ENCODE measurements around the gene MAMLD1.
"Not testable (repeated sequence)": the region's sequence is repeated elsewhere in the genome, so short reads cannot be mapped to it uniquely, and the experiment has no call there.

Gene MAMLD1, protein sequence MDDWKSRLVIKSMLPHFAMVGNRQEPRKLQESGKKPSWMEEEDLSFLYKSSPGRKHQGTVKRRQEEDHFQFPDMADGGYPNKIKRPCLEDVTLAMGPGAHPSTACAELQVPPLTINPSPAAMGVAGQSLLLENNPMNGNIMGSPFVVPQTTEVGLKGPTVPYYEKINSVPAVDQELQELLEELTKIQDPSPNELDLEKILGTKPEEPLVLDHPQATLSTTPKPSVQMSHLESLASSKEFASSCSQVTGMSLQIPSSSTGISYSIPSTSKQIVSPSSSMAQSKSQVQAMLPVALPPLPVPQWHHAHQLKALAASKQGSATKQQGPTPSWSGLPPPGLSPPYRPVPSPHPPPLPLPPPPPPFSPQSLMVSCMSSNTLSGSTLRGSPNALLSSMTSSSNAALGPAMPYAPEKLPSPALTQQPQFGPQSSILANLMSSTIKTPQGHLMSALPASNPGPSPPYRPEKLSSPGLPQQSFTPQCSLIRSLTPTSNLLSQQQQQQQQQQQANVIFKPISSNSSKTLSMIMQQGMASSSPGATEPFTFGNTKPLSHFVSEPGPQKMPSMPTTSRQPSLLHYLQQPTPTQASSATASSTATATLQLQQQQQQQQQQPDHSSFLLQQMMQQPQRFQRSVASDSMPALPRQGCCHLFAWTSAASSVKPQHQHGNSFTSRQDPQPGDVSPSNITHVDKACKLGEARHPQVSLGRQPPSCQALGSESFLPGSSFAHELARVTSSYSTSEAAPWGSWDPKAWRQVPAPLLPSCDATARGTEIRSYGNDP

GRCh38 chrX:150362599-150363481 lies at the start of gene MAMLD1:
Gene MAMLD1, plus strand, starts transcription at chrX:150363317. Its CDS starts 82,200 bp downstream, at chrX:150445517.
- DNase-seq = no peak

DNA sequence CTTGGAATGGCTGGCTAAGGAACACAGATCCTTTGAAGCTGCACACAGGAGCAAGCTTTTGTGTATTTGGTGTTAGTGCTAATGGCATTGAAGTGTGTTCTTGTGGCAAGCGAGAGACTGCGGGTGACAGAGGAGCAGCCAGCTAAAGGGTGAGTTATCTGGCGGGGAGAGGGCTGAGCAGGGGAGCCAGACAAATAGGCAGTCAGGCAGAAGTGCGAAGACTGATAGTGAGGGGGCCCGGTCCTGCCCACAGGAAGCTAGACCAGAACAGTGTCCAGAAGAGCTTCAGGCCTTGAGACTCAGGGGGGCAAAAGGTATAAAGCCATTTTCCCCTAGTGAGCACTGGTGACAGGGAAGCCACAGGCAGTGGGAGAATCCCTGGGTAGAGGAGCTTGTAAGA lies 49.6 kb upstream of the MAMLD1 start:
- no peak for DNase-seq

DNA sequence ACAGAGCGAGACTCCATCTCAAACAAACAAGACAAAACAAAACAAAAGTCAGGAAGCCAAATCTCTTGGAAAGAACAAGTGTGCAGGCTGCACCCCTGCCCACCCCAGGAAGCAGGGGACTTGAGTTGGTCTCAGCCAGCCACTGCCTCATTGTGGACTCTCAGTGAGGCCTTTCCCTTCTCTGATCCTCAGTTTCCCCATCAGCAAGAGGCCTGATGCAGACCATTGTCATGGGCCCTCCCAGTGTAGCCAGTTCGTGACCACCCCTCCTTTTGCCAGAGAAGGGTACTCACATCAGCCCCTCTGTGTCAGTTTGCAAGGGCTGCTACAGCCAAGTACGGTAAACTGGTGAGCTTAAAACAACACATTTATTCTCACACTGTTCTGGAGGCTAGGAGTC lies 48.9 kb upstream of the MAMLD1 start:
- DNase-seq = no peak

DNA sequence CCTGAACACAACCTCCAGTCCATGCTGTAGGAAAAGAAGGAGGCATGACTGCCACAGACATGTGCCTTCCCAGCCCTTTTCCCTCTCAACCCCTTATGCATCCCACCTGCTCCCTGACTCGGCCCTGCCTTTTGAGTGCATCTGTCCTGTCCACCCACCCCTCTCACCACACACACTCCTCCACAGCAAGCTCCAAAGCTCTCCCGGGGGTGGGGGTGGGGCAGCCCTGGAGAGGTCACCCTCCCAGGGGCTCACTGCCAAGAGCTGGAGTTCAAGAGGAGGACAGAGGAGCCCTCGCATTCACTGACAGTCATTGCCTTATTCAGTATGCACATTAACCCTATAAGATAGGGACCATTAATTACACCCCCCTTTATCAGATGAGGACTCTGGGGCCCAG lies 46.6 kb upstream of the MAMLD1 start:
- no peak for DNase-seq

- no peak for DNase-seq
These were observed 40.1 kb upstream of the MAMLD1 start for GRCh38 chrX:150323020-150323419.

DNA sequence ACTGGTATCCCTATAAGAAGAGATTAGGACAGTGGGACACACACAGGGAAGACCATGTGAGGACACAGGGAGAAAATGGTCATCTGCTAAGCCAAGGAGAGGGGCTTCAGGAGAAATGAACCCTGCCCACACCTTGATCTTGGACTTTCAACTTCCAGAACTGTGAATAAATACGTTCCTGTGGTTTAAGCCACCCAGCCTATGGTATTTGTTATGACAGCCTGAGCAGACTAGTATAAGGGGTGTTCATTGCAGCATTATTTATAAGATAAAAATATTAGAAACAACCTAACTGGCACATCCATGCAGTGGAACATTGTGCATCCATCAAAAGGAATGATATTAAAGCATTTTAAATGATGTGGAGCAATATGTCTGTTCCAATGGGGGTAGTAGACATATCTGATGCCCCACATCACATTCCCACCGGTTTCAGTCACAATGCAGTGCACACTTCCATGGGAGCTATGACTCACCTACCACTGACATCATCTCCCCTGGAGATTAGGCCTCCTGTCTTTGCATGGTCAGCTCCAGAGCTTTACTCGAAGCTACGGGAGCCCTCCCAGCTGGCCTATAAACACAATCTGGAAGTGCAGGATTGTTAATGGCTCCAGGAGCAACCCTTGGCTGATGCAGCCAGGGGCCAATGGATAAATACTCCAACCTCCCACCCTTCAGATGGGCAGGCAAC lies 38.9 kb upstream of the MAMLD1 start:
- no peak for DNase-seq

DNA sequence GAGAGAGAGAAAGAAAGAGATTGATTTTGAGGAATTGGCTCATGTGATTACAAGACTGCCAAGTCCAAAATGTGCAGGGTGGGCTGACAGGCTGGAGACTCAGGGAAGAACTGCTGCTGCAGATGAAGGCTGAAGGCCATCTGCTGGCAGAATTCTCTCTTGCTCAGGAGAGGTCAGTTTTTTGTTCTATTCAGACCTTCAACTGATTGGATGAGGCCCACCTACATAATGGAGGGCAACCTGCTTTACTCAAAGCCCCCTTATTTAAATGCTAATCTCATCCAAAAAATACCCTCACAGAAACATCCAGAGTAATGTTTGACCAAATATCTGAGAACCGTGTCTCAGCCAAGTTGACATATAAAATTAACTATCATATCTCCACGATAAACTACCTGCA lies 38.2 kb upstream of the MAMLD1 start:
- no peak for DNase-seq

GRCh38 chrX:150326541-150327247 lies 36.4 kb upstream of the MAMLD1 start:
- no peak for DNase-seq

DNA sequence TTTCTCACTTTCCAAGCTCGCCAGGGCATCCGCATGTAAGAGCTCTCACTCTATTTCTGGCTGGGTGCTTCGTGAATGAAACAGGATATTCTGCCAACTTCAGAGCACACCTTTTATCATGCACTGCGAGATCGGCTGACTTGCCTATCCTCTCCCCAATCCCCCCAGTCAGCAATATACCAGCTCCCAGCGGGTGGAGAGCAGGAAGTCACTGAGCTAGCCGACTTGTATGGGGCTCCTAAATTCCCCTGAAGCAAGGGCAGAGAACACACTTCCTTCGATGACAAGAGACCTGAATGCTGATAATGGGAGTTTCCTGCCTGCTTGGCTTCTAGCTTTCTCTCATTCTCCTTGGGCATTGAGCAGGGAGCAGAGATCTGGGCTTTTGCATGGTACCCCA lies 33.8 kb upstream of the MAMLD1 start:
- DNase-seq = no peak

- DNase-seq = no peak
These were observed 33.2 kb upstream of the MAMLD1 start for GRCh38 chrX:150329868-150330267.

GRCh38 chrX:150332023-150332422 lies 31.1 kb upstream of the MAMLD1 start:
- DNase-seq = no peak

GRCh38 chrX:150334100-150334499 lies 29.0 kb upstream of the MAMLD1 start:
- DNase-seq = no peak

DNA sequence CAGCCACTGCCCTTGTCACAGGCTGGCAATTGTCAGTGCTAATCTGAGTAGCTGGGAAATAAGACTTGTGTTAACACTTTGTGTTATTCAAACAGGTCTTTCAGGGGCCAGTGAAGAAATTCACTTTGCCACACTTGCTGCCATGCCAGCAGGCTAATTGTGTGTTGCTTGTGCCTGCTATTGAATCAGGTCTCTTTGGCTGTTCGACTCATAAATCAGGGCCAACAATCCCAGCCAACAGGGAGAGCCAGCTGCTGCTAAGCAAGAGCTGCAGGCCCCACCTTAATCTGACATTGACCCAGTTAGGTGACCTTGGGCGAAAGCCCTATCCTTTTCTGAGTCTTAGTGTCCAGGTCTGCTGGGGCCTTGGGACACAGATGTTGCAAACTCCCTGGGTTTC lies 28.1 kb upstream of the MAMLD1 start:
- DNase-seq = no peak

DNA sequence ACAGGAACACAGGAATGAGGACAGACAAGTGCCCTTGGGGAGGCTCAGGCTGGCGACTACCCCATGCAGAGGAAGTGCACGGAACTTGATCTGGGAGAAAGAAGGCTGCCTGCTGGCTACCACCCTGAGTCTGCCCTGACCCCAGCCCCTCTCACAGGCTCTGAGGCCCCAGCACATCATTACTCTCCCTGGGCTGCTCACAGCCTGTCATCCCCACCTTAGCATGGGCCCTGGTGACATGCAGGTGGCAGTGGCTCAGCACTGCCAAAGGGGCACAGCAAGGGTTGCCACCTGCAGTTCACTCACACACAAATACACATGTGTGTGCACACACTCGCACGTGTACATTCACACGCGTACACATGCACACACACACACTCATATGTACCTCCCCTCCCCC lies 26.1 kb upstream of the MAMLD1 start:
- DNase-seq = no peak

DNA sequence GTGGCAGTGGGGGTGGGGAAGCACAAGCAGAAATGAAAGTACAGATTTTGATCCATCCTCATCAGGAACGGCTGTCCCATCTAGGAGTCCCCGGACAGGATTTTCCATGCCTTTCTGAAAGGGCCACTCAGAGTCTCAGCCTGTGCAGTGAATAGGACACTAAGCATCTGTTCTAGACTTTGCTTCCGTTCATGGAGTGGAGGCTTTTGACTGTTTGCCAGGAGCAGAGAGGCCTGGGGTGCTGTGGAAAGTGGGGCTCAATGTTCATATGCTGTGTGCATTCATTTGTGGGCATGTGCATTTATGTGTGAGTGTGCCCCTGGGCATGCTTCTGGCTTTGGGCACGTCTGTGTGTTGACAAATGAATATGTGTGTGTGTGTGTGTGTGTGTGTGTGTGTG lies 25.6 kb upstream of the MAMLD1 start:
- DNase-seq = no peak

- DNase-seq = no peak
These were observed 24.5 kb upstream of the MAMLD1 start for GRCh38 chrX:150338615-150339014.

GRCh38 chrX:150339736-150340135 lies 23.4 kb upstream of the MAMLD1 start:
- DNase-seq = no peak

GRCh38 chrX:150340326-150340725 lies 22.8 kb upstream of the MAMLD1 start:
- not testable (repeated sequence) for DNase-seq

DNA sequence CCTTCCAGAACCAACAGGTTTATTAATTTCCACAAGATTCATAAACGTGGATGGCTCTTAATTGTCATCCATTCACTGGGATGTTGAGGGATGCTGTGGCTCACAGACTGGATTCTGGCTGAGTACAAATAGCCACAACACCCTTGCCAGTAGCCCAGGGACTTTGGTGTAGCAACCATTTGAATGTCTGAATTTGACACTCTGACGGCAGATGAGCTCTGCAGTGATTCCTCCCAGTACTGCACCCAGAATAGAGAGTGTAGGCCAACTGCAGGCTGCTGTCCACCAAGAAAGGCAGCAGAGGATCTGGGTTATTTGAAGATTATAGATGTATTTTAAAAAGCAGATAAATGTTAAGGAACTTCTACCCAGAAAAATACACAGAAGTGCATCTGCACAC lies 15.6 kb upstream of the MAMLD1 start:
- DNase-seq = no peak

DNA sequence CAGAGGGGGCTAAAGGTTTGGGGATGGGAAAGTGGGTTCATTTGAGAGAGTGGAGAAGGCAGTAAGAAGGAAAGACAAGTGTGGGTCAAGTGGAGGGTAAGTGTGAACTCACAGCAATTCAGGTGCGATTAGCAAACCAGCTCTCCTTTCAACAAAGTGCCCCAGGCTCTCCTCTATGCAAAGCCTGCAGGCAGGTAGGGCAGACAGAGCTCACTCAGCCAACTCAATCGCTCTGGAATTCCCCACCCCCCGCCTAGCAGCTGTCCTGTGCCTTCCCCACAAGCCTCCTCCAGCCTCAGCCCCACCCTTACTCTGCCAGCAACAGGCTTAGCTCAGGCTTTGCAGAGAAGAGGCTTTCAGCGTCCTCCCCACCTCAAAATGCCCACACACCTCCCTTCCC lies 14.8 kb upstream of the MAMLD1 start:
- DNase-seq = no peak

DNA sequence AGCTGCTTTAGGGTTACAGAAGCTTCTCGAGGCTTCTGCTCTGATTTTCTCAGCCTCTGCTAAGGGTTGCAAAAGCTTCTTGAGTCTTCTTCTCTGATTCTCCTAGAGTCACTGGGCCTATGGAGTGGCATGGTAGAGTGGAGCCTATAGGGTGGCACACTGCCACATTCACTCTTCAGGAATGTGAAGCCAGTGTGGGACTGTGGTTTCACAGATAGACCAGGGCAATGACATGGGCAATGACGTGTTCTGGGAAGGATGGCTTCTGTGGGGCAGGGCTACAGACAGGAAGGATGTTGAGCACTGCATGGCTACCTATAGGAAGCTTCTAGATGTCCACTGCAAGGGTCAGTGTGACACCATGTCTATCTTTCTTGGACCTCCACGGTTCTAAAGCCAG lies 11.0 kb upstream of the MAMLD1 start:
- DNase-seq = no peak

DNA sequence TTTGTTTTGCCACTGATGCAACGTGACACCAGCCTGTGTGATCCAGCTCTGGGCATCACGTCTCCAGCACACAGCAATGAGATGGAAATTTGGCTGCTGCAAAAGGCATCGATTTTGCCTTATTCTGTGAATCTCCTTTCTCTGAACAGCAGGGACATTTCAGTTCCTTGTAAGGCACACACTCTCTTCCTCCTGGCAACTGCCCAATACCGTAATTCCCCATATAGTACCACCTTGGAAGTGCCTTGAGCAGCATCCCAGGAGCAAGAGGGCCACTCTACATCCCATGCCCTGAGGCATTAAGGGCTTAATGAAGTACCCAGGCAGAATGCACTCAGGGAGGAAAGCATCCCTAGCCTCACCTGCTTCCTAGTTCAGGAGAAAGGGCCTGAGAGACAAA lies 10.5 kb upstream of the MAMLD1 start:
- DNase-seq = no peak
